K562 (cell line): Measurements from ENCODE around the gene CCDC178. TPM values are rescaled to one million over a fixed set of nuclear protein-coding genes. Genes with fewer than 3 reads are reported as not detected.

ENCODE experiments used
- ATAC-seq: fragments of 200-7000 bp; cut with Tn5 transposase; 3 replicates; pipeline ENCODE4 v1.9.1; 2020; ENCODE audit warnings: moderate library complexity
- BruUV-seq: library from RNA; stranded (reverse); fragments of 400-500 nt; replicated peaks from 2 replicates; lab custom pipeline; 2021; lab: Mats Ljungman, UMichigan
- CTCF ChIA-PET: fragments of 300-600 bp; formaldehyde crosslinking; extraction: SDS; loops from one replicate; lab custom pipeline; 2021; ENCODE audit warnings: low intra/inter-chr PET ratio; lab: Yijun Ruan, JAX
- POLR2A ChIA-PET: fragments of 300-600, 350-650 bp; sonication (Branson Sonifier 250); formaldehyde crosslinking; extraction: SDS; loops from one replicate; lab custom pipeline; 2021; ENCODE audit warnings: antibody characterized with exemption, inconsistent platforms; lab: Yijun Ruan, JAX
- DNase-seq, 4 experiments: peaks; one replicate each; pipeline versions ENCODE4 v3.0.0 to v3.0.0-alpha.2; 2011 to 2018; ENCODE audit warnings: low spot score in 3 of 4, mixed read lengths in 3 of 4; ENCODE audit errors: extremely low read depth in 1 of 4
- FAIRE-seq: peaks from 2 replicates; lab custom pipeline; 2011; peaks lifted over from hg19 to GRCh38; lab: Jason Lieb, UNC
- H2AFZ ChIP-seq: 2 replicates; pipeline ENCODE4 v1.6.0; 2011; ENCODE audit warnings: low read depth, low read length, control low read depth, inconsistent platforms
- H3K27ac ChIP-seq: fragments of 200-600 bp; 3 replicates; pipeline ENCODE4 v1.8.0; 2011; ENCODE audit warnings: low read depth, mild to moderate bottlenecking, control low read depth, inconsistent platforms, low read length, moderate library complexity, mixed read lengths; ENCODE audit errors: extremely low read depth
- H3K27me3 ChIP-seq, 2 experiments: fragments of 300-600 bp in 1 of 2; 2 replicates in 1 of 2; 3 replicates in 1 of 2; pipeline versions ENCODE4 v1.6.0 to v1.8.0; 2011; ENCODE audit warnings: inconsistent platforms in 2 of 2, low read length in 2 of 2, mild to moderate bottlenecking in 1 of 2, mixed read lengths in 1 of 2, moderate library complexity in 1 of 2; ENCODE audit not compliant: control insufficient read depth in 2 of 2, insufficient read depth in 2 of 2
- H3K36me3 ChIP-seq: fragments of 300-600 bp; 3 replicates; pipeline ENCODE4 v1.8.0; 2011; ENCODE audit warnings: mild to moderate bottlenecking, low read length, inconsistent platforms; ENCODE audit not compliant: control insufficient read depth, insufficient read depth
- H3K4me1 ChIP-seq, 2 experiments: fragments of 200-600 bp in 1 of 2; replicated peaks in 1 of 2; 2 replicates in 1 of 2; 3 replicates in 1 of 2; pipeline versions ENCODE4 v1.5.1 to v1.8.0; 2011; ENCODE audit warnings: inconsistent platforms in 2 of 2, low read length in 2 of 2, mild to moderate bottlenecking in 1 of 2, mixed read lengths in 1 of 2, moderate library complexity in 1 of 2; ENCODE audit not compliant: control insufficient read depth in 2 of 2, insufficient read depth in 2 of 2
- H3K4me2 ChIP-seq: 2 replicates; pipeline ENCODE4 v1.6.1; 2011; ENCODE audit warnings: low read length, control low read depth, inconsistent platforms, mixed read lengths; ENCODE audit not compliant: insufficient read depth
- H3K4me3 ChIP-seq: fragments of 200-600 bp; sonication (generic), shearing (Covaris generic); 2 replicates; pipeline ENCODE4 v1.5.1; 2016; ENCODE audit warnings: control low read depth, inconsistent platforms
- H3K79me2 ChIP-seq: fragments of 200-600 bp; 3 replicates; pipeline ENCODE4 v1.8.0; 2011; ENCODE audit warnings: low read length, inconsistent platforms; ENCODE audit not compliant: control insufficient read depth, insufficient read depth
- H3K9ac ChIP-seq, 2 experiments: 2 replicates each; pipeline versions ENCODE4 v1.6.0 to v1.6.1; 2011; ENCODE audit warnings: low read depth in 2 of 2, low read length in 2 of 2, control low read depth in 1 of 2, inconsistent platforms in 1 of 2, mild to moderate bottlenecking in 1 of 2, mixed read lengths in 1 of 2; ENCODE audit not compliant: insufficient read depth in 1 of 2
- H3K9me1 ChIP-seq: one replicate; pipeline ENCODE4 v1.6.0; 2011; ENCODE audit warnings: inconsistent platforms, mild to moderate bottlenecking, low read length, moderate library complexity; ENCODE audit not compliant: control insufficient read depth, insufficient read depth
- H3K9me3 ChIP-seq: replicated peaks from 2 replicates; pipeline ENCODE4 v1.5.1; 2011; ENCODE audit warnings: low read depth, low read length, inconsistent platforms; ENCODE audit not compliant: control insufficient read depth, insufficient read depth
- H4K20me1 ChIP-seq: replicated peaks from 2 replicates; pipeline ENCODE4 v1.6.1; 2011; ENCODE audit warnings: low read length, inconsistent platforms, mixed read lengths; ENCODE audit not compliant: control insufficient read depth, insufficient read depth
- MXD1 ChIP-seq: fragments of 250-450 bp; sonication (Bioruptor Pico); IDR thresholded peaks from 2 replicates; pipeline ENCODE4 v1.8.0; 2021; ENCODE audit warnings: borderline replicate concordance, mild to moderate bottlenecking, moderate library complexity; ENCODE audit not compliant: poor library complexity, severe bottlenecking
- PCBP2 ChIP-seq: fragments of 200-400 bp; formaldehyde crosslinking; IDR thresholded peaks from 2 replicates; pipeline ENCODE4 v1.6.1; 2018; ENCODE audit warnings: low read length, low read depth, mild to moderate bottlenecking, moderate library complexity; ENCODE audit not compliant: poor library complexity, severe bottlenecking
- POU5F1 ChIP-seq: fragments of 150-350 bp; IDR thresholded peaks from 2 replicates; pipeline ENCODE4 v1.6.1; 2014; ENCODE audit warnings: borderline replicate concordance, low read length, low read depth, mild to moderate bottlenecking; ENCODE audit not compliant: partially characterized antibody
- WGBS: fragments of 100-300 bp; shearing (Covaris generic); methylation state at CpG from one replicate; pipeline ENCODE4 v1.1.6; 2016; ENCODE audit warnings: low coverage, mixed read lengths; ENCODE audit not compliant: insufficient coverage; ENCODE audit errors: missing lambda C conversion rate; 5-methylcytosine and 5-hydroxymethylcytosine counted together
- in situ Hi-C: fragments of 300-500 bp; cut with MboI; formaldehyde crosslinking; loops from 4 replicates; pipeline ENCODE4 v1.15.0; 2018; ENCODE audit warnings: inconsistent platforms, mixed read lengths
- intact Hi-C: fragments of 100-400 bp; cut with micrococcal nuclease; formaldehyde crosslinking; loops from 2 replicates; pipeline ENCODE4 v1.14.2; 2022
- polyA plus RNA-seq, 8 experiments: library from polyadenylated mRNA; depleted of rRNA in 4 of 8; stranded (reverse) in 5 of 8; unstranded in 3 of 8; fragments of >200 nt; fragmentation: Nextera tagmentation in 2 of 8; fragmentation: Illumina TruSeq in 1 of 8; extraction: Ambion mirVana in 2 of 8; extraction: Trizol in 1 of 8; gene quantifications; 2 replicates each; pipeline versions ENCODE4 v1.2.1 to v1.2.3, GENCODE V29; 2011 to 2014; ENCODE audit warnings: inconsistent platforms in 1 of 8, missing spikeins in 1 of 8
- total RNA-seq, 7 experiments: library from RNA; depleted of rRNA in 6 of 7; stranded (reverse); fragments of >200 nt in 6 of 7; fragmentation: Illumina TruSeq in 2 of 7; extraction: Trizol in 2 of 7; gene quantifications; 2 replicates each; pipeline versions ENCODE4 v1.2.1 to v1.2.3, GENCODE V29; 2011 to 2021; ENCODE audit warnings: low replicate concordance in 1 of 7
- TF ChIP-seq, protein P1 (sequence below): fragments of 250-450 bp; sonication (Bioruptor Pico); IDR thresholded peaks from 2 replicates; pipeline ENCODE4 v1.5.0; 2020; ENCODE audit warnings: mild to moderate bottlenecking, borderline replicate concordance

CCDC178 gene
- total and polyA plus RNA-seq, 9 of the 15 experiments (the other 6 are each of a cell fraction or from before 2014, with no cell fraction given), result 0.12 to 0.47 (median 0.15) TPM; not detected in 6

- in situ Hi-C loops, result no loop called here
- H3K36me3 ChIP-seq, result no peaks in the 10 kb centered on the region
- no peaks in the 10 kb centered on the region for H3K27me3 ChIP-seq
- ATAC-seq, result no peak
- H2AFZ ChIP-seq, result no peak overlapping the region
- CTCF ChIA-PET, result no interaction called here
- POLR2A ChIA-PET, result no interaction called here
- H3K4me2 ChIP-seq, result no peak overlapping the region
- intact Hi-C loops, result no loop called here
- TF ChIP-seq MXD1 (CRISPR knock-in tag), result no peak
- TF ChIP-seq, protein P1, sequence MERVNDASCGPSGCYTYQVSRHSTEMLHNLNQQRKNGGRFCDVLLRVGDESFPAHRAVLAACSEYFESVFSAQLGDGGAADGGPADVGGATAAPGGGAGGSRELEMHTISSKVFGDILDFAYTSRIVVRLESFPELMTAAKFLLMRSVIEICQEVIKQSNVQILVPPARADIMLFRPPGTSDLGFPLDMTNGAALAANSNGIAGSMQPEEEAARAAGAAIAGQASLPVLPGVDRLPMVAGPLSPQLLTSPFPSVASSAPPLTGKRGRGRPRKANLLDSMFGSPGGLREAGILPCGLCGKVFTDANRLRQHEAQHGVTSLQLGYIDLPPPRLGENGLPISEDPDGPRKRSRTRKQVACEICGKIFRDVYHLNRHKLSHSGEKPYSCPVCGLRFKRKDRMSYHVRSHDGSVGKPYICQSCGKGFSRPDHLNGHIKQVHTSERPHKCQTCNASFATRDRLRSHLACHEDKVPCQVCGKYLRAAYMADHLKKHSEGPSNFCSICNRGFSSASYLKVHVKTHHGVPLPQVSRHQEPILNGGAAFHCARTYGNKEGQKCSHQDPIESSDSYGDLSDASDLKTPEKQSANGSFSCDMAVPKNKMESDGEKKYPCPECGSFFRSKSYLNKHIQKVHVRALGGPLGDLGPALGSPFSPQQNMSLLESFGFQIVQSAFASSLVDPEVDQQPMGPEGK (CRISPR knock-in tag), result no peak
- no peak for TF ChIP-seq POU5F1
- TF ChIP-seq PCBP2, result no peak
- no peak overlapping the region for H3K9ac ChIP-seq
- no peak overlapping the region for H3K4me3 ChIP-seq
- FAIRE-seq, result no peak
- no peak for DNase-seq
- no peaks in the 10 kb centered on the region for H3K4me1 ChIP-seq
- no peaks in the 10 kb centered on the region for H4K20me1 ChIP-seq
- H3K9me3 ChIP-seq, result no peaks in the 10 kb centered on the region
- no peak overlapping the region for H3K27ac ChIP-seq
- H3K79me2 ChIP-seq, result no peaks in the 10 kb centered on the region
- BruUV-seq, result no TSS peak
- 5% methylated on average over 4 of the region's 4 CpGs for WGBS
- no peaks in the 10 kb centered on the region for H3K9me1 ChIP-seq
Measured at GRCh38 chr18:33375829-33376228, 64.7 kb downstream of the CCDC178 start.
